Muscle of arm (tissue), 14 donors: ENCODE data around the gene ASPA. TPM values are rescaled to one million over a fixed set of nuclear protein-coding genes. Genes with fewer than 3 reads are reported as not detected.
A peak's percentile ranks its signal among the peaks of the same experiment; 100 is the strongest.
"Not testable (repeated sequence)": the region's sequence is repeated elsewhere in the genome, so short reads cannot be mapped to it uniquely, and the experiment has no call there.

Experiments
- DNase-seq: peaks from one replicate; pipeline ENCODE4 v3.0.0-alpha.2; 2013
- long read RNA-seq, 11 donors: transcript quantifications; one replicate each; lab custom pipeline, GENCODE V29; 2026
- polyA plus RNA-seq, 12 donors: library from polyadenylated mRNA; unstranded; fragments of 120-200 nt; gene quantifications; one replicate each; pipeline ENCODE4 v1.2.1, GENCODE V29; 2013; ENCODE audit not compliant: insufficient read length in 12 of 12

Gene ASPA
- 1 to 10 TPM in 11 of 12 donors, not detected in 1; 1.6 to 7.9 (median 4.4) TPM for polyA plus RNA-seq
- long read RNA-seq, donor 1, result 0 reads
- long read RNA-seq, donor 2, result 0 reads
- long read RNA-seq, donor 3, result 0 reads
- long read RNA-seq, donor 4, result 0 reads
- long read RNA-seq, donor 5, full-length matches to known transcripts, result 1 of 1 reads
- long read RNA-seq, donor 5, partial matches to known transcripts, result 0 of 1 reads
- long read RNA-seq, donor 5, other reads (novel, unspliced or antisense), result 0 of 1 reads
- long read RNA-seq, donor 6, result 0 reads
- long read RNA-seq, donor 7, result 0 reads
- long read RNA-seq, donor 8, result 0 reads
- long read RNA-seq, donor 9, result 0 reads
- long read RNA-seq, donor 10, full-length matches to known transcripts, result 1 of 1 reads
- long read RNA-seq, donor 10, partial matches to known transcripts, result 0 of 1 reads
- long read RNA-seq, donor 10, other reads (novel, unspliced or antisense), result 0 of 1 reads
- long read RNA-seq, donor 11, full-length matches to known transcripts, result 1 of 1 reads
- long read RNA-seq, donor 11, partial matches to known transcripts, result 0 of 1 reads
- long read RNA-seq, donor 11, other reads (novel, unspliced or antisense), result 0 of 1 reads

DNA sequence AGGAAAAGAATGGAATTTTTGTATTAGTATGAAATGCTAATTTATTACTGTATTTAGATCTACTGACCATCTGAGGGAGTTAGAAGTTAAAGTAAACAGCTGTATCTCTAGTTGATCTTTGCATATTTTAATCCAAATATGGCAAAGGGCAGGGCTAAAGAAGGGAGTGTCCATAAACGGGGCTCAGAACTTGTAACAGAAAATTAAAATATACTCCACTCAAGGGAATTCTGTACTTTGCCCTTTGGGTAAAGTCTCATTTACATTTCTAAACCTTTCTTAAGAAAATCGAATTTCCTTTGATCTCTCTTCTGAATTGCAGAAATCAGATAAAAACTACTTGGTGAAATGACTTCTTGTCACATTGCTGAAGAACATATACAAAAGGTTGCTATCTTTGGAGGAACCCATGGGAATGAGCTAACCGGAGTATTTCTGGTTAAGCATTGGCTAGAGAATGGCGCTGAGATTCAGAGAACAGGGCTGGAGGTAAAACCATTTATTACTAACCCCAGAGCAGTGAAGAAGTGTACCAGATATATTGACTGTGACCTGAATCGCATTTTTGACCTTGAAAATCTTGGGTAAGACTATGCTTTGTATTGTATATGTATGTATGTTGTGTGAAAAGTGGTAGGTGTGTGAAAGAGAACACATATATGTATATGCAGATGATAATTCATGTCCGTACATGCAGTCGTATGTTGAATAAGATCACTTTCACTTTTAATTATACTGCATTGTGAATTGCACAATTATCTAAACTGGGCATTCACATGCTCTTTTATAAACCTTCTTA lies at the start of gene ASPA:
Gene ASPA (plus strand): TSS at position 186 of the 799 bp plus-strand sequence. CDS start 163 bp downstream, at position 349.
- peak; percentile 24 for DNase-seq

DNA sequence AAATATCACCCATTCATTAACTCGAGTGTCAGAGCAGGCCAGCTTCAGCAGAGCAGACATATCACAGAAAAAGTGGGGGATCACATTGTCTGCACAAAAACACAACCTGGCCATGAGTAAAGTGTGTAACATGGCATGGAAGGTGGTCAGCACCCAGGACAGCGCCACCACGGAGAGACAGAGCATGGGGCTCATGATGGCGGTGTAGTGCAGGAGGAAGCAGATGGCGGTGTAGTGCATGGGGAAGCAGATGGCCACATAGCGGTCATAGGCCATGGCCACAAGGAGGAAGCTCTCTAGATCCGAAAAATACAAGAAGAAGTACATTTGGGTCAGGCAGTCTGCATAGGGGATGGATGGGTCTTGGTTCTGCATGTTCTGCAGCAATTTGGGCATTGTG lies 42.6 kb upstream of the ASPA start:
- DNase-seq, result not testable (repeated sequence)

DNA sequence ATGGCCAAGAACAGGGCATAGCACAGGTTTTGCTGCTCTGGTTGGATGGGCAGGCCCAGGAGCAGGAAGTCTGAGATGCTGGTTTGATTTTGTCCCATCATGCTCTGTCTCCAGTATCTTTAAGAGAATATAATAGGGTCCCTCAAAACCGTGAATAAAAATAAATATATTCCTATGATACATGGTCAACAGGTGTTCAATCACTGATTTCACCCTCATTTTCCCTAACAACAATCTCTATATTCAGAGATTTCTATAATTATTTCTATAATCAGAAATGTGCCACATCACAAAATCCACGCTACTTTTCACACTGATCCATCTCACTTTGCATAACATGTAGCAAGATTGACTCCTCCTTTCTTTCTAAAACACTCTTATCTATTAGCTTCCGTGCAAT lies 42.1 kb upstream of the ASPA start, which contains the start of gene OR1E2:
Gene OR1E2 (minus strand): TSS at position 101 of the 400 bp plus-strand sequence. CDS start 0 bp downstream, at position 101.
- DNase-seq, result no peak

DNA sequence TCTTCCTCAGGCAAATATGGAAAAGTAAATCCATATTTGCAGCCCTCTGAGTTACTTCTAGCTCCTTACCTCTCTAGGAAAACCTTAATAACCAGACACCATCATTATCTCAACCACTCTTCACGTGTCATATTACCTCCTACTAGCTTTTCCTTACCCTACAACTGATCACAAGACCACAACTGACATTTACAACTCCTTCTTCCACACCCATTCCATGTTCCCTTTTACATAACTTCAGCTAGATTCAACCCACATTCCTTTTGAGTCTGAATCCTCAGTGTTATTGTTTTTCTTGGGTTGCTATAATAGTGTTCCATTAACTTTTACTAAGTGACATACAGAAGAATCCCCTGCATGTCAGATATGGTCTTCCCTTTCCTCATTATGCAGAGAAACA lies 37.4 kb upstream of the ASPA start:
- no peak for DNase-seq

DNA sequence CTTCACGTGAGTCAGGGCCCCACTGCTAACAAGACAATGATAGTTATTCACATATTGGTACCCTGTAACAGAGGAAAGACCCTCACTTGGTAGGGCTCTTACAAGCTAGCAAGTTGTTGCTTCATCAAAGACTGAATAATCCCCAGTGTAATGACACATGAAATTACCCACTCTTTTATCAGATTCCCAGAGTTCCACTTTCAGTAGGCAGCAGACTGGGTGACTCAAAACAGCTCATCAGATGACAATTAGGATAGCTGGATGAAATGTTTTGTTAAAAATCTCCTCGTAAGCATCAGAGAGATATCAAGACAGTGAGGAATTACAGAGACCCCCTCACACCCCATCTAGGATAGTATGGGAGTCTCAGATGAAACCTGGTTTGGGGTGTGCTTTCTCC lies 35.3 kb upstream of the ASPA start:
- DNase-seq, result no peak

DNA sequence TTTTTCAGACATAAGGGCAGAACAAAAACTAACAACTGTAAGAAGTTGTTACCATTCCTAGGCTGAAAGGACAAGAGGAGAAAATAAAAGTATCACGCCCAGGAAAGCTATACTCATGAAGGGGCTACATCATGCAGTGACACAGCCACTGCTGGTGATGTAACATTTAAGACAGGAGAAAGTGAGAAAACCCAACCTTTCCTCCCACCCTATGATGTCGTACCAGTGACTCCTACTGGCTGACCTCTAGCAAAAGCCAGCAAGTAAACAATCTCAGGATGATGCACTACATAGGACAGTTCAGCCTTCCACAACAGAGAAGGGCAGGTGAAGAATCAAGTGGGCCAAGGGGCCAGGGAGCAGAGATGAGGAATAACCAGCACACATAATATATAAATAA lies 28.2 kb upstream of the ASPA start:
- DNase-seq, result no peak

DNA sequence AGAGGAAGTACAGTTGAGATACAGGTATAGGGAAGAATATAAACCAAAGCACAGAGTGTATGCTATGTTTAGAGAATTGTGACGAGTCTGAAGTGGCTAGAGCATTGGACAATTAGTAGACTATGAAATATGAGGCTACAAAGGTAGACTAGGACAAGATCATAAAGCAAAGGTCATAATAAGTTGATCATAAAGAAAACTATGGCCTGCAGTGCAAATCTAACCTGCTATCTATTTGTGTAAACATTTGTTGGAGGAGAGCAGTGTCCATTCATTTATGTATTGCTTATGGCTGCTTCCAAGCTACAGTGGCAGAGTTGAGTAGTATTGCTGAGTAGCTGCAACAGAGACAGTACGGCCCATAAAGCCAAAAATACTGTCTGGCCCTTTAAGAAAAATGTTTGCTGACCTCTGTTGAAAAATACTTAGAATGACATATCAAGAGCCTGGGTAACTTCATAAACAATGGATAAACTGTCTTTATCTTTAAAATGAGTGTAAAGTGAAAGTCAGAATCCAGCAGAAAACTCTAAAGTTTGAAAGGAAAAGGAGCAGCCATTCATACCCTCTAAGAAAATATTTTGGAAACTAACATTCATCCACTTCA lies 27.6 kb upstream of the ASPA start:
- DNase-seq, result no peak

DNA sequence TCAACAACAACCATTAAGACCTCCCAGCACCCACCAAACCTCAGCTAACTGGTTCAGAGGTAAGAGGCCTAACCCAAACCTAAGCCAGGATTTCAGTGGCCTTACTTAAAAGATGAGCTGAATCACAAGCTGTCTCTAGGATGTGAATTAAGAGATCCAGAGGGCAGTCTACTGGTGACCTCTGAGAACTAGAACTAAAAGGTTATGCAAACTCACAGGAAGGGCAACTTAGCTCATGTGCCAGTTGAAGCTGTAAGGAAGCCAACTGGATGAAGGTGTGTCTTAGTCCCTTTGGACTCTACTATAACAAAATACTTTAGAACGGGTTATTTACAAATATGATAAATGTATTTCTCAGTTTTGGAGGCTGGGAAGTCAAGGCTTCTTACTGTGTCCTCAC lies 9.4 kb upstream of the ASPA start:
- DNase-seq, result not testable (repeated sequence)

DNA sequence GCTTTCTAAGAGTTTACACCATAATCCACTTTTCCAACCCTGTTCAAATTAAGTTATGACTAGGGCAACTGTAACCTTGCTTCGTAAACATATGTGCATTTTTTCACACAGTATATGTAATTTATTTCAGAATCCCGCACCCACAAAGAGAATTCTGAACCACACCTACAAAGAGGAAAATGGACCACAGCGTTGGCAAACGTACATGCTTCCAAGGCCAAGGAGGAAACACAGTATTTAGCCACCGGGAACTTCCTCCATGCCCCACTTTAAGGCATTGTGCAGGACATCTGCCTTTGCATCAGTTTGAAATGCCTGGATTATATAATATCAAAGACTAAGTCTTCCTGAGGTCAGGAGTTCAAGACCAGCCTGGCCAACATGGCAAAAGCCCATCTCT lies 6.3 kb upstream of the ASPA start:
- no peak for DNase-seq

DNA sequence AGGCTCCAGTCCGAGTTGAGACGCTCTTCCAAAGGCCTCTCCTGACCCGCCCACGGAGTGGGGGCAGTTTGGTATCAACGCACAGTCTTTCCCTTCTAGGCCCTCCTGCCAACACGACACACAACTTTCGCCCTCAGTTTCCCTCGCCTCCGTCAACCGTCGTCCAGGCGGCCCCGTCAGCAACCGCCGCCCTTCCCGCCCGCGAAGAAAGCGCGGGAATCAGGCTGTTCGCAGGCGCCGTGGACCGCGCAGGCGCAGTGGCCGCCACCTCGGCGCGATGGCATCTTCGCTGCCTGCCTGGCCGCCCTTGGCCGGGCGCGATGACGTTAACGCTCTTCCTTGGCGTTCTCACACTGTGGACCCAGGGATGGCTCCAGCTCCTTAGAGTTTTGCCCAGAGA lies 4.2 kb upstream of the ASPA start, which contains the start of gene SPATA22:
Gene SPATA22 (minus strand): TSS at position 221 of the 400 bp plus-strand sequence. CDS start 2,494 bp downstream, outside the sequence.
- DNase-seq, result no peak

DNA sequence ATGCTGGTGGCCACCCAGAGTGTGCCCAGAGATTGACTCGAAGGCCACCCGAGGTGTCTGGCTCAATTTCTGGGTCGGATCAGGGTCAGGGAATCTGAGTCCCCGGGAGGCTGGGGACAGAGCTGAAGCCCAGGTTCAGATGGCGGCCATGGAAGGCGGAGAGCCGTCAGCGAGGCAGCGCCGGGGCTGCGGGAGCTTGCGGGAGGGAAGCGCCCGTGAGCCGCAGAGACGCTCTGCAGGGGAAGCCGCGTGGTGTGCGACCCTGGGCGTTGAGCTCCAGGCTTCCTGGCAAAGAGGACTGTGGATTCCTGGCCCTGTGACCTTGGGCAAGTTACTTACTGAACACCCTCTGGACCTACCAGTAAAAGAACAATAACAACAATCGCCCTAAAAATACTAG lies 3.7 kb upstream of the ASPA start:
- DNase-seq, result no peak

DNA sequence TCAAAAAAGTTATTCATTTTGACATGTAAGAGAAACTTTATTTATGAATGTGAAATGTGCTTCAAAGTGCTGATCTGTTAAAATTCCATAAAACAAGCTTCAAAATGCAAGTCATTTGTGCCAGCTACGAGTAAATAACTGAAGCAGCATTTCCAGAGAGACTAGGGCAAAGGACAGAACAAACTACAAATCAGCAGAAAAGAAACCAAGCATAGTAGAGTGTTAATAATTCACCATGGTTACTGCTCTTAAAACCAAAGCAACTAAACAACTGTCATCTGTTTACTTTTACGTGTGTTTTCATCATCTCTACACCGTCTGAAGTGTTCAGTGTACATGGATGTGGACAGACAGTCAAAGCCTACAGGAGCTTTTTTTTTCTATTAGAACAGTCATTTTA lies 1.6 kb upstream of the ASPA start:
- DNase-seq, result peak; percentile 15

DNA sequence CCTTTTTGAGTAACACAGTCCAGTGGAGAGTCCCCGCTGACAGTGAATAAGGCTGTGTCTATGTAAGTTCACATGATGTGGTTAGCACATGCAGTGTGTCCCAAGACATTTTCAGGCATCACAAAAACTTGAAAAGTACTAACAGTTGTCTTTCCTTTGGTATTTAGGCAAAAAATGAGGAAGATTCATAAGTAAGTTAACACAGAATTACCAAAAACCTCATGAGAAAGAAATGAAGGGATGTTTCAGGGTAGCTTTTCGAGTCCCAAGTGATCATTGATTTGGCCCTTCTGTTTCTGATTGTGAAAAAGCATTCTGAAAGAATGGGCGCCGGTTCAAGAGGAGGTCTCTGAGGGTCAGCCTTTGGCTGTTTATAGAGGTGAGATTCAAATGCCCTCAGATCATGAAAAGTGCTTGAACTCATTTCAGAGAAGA lies 529 bp upstream of the ASPA start:
- DNase-seq, result peak; percentile 18

DNA sequence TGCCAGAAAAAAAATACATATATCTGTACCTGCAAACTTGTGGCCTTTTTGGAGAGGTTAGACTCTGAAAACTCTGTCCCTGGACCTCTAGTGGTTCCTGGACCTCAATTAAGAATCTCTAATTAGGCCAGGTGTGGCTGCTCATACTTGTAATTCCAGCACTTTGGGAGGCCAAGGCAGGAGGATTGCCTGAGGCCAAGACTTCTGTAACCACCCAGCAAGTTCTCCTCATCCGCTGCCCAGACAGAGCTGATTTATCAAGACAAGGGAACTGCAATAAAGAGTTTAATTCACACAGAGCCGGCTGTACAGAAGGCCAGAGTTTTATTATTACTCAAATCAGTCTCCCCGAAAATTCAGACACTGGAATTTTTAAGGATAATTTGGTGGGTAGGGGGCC lies 4.2 kb downstream of the ASPA start:
- no peak for DNase-seq

DNA sequence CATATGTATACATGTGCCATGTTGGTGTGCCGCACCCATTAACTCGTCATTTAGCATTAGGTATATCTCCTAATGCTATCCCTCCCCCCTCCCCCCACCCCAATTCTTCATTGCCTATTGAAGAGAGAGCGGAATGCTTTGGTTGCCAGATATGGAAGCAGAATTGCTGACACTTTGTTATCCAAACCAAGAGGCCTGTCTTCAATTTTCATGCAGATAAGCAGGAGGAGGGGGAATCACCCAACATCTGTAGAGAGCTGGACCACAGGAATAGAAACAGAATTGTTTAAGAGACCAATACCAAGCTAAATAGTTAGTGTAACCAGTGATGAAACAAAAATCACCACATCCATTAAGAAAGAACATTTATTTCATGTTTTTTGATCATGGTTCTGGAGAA lies 7.1 kb downstream of the ASPA start:
- no peak for DNase-seq

DNA sequence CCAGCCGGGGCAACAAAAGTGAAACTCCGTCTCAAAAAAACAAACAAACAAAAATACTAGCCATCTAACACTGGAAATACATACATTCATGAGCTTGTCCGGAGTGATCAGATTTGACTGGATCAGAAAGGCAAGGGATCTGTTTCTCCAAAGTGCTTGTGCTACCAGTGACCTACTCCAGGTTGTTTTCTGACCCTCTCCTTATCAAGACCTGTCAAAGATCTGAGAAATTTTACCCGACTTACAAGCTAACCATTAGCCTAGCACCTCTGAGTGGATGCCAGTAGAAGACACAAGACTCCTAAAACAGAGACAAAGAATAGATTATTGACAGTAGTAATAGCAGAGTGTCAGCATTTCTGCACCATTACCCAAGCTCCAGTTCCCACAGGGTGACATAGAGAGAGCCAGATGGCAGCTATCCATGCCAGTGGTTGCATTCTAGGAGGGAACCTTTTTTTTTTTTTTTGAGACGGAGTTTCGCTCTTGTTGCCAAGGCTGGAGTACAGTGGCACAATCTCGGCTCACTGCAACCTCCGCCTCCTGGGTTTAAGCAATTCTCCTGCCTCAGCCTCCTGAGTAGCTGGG lies 9.8 kb downstream of the ASPA start:
- no peak for DNase-seq

DNA sequence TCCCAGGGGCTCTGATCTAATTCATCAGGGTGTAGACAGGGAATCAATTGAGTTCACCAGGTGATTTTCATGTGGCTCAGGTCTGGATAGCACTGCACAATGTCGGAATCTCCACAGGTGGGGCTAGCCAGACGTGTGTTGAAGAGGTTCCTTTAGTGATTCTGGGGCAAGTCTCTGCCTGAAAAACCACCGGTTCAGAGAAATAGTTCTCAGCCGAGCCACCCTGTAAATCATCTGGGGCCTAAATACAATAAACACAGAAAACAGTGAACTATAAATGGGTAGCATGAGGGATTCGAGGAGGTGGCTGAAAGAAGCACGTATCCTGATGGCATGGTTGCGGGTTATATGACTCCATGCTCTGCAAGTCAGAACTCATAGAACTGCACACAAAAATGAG lies 21.3 kb downstream of the ASPA start:
- no peak for DNase-seq

DNA sequence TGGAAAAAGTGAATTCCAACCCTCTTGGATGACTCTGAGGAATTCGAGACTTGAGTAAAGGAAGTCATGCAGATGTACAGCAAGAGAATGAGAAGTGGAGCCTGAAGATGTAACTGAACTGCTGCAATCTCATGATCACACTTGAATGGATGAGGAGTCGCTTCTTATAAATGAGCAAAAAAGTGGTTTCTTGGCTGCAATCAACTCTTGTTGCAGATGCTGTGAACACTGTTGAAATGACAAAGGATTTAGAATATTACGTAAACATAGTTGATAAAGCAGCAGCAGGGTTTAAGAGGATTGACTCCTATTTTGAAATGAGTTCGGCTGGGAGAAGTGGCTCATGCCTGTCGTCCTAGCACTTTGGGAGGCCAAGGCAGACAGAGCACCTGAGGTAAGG lies 25.5 kb downstream of the ASPA start:
- DNase-seq, result no peak

DNA sequence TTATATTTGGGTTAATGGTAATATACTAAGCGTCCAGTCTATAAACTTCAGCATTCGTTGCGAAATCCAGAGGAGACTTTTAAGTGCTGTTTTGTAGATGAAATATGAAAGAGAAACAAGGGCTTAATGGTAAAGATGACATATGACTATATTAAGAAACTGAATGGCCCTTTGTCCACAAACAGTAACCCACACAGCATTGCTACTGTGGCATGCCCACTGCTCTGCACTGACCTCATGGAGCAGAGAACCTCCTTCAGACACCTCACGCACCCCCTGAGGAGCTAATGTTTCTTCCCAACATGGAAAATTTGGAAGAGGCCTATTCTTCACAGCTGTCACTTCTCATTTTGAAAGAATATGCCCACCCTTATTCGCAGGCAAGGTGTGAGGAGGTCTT lies 26.7 kb downstream of the ASPA start:
- no peak for DNase-seq

DNA sequence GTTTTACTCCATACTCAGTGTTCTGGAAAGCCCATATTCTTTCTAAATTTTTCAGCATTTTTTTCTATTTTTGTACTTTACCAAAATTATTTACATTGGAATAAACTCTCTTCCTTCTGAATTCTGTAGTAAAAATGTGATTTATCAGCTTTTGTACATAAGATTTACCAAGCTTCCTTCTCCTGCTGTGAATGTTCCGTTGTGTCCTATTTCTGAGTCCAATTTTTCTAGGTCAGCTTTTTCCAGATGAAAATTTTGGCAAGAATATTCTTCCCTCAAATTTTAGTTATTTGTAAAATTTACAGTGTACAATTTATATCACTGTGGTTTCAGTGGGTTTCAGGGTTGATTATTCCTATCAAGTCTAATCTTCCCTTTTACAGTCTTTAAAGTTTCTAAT lies 27.5 kb downstream of the ASPA start:
- no peak for DNase-seq

DNA sequence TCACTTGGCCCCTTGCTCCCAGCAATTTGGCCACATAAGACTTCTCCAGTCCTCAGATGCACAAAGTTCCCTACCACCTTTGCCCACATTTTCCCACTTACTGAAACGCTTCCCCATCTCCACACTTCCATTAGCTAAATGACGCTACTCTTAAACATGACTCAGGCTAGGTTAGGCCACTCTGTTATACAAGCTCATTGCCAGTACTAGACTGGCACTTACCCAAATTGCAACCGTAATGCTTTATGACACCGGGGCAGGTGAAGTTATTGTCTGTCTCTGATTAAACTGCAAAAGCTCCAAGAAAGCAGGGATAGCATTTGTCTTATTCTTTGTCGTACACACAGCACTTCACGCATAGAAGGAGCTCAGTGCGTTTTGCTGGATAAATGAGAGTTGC lies 29.2 kb downstream of the ASPA start:
- DNase-seq, result no peak

DNA sequence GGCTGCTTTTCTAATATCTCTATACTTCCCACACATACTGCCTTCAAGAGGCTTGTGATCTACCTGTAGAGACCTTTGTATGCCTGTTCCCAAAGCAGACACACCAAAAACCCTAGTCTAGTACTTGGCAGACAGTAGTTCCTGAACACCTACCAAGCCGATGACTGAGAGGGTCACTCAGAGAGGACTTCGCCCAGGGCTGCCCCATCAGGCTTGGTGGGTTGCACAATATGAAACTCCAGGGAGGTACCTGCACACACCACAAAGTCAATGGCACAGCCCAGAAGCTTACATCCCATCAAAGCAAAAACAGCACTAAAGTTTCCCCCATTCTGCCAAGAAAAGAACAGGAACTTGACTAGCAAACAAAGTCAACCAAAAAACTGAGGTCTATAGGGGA lies 30.3 kb downstream of the ASPA start:
- no peak for DNase-seq
